GM12878 (cell line): ENCODE measurements around the gene IRF4. TPM values are rescaled to one million over a fixed set of nuclear protein-coding genes. Genes with fewer than 3 reads are reported as not detected.

Experiments
- ATAC-seq: fragments of 200-7000 bp; cut with Tn5 transposase; 3 replicates; pipeline ENCODE4 v1.9.1; 2020; ENCODE audit warnings: mild to moderate bottlenecking, moderate library complexity
- BruUV-seq: library from RNA; stranded (reverse); fragments of 400-500 nt; replicated peaks from 2 replicates; lab custom pipeline; 2021; lab: Mats Ljungman, UMichigan
- CTCF ChIA-PET: fragments of 300-600 bp; sonication (Branson Sonifier 250); formaldehyde crosslinking; extraction: SDS; loops from one replicate; lab custom pipeline; 2021; ENCODE audit warnings: inconsistent platforms; lab: Yijun Ruan, JAX
- POLR2A ChIA-PET: fragments of 350-600 bp; formaldehyde crosslinking; extraction: SDS; loops from one replicate; lab custom pipeline; 2021; ENCODE audit warnings: inconsistent platforms; lab: Charles Lee
- RAD21 ChIA-PET: fragments of 300-600 bp; sonication (Branson Sonifier 250); formaldehyde crosslinking; loops from one replicate; lab custom pipeline; 2023; ENCODE audit warnings: antibody characterized with exemption; ENCODE audit not compliant: unreplicated experiment; lab: Charles Lee
- SMC1A ChIA-PET: fragments of 300-600 bp; sonication (Branson Sonifier 250); formaldehyde crosslinking; loops from one replicate; lab custom pipeline; 2023; ENCODE audit not compliant: unreplicated experiment, uncharacterized antibody; lab: Charles Lee
- DNase-seq: peaks from one replicate; pipeline ENCODE4 v3.0.0-alpha.2; 2011; ENCODE audit warnings: low read depth, low spot score
- FAIRE-seq: peaks from 3 replicates; lab custom pipeline; 2011; peaks lifted over from hg19 to GRCh38; lab: Jason Lieb, UNC
- H2AFZ ChIP-seq: 2 replicates; pipeline ENCODE4 v1.6.0; 2011; ENCODE audit warnings: low read depth, low read length, control low read depth; ENCODE audit not compliant: control insufficient read depth
- H3K27ac ChIP-seq: 2 replicates; pipeline ENCODE4 v1.5.1; 2011; ENCODE audit warnings: control low read depth; ENCODE audit not compliant: control insufficient read depth, insufficient read depth
- H3K27me3 ChIP-seq, 2 experiments: replicated peaks in 1 of 2; 2 replicates each; pipeline versions ENCODE4 v1.6.0 to v1.6.1; 2011; ENCODE audit warnings: low read length in 1 of 2; ENCODE audit not compliant: control insufficient read depth in 2 of 2, insufficient read depth in 2 of 2
- H3K36me3 ChIP-seq, 2 experiments: 2 replicates each; pipeline ENCODE4 v1.5.1; 2011; ENCODE audit warnings: low read length in 1 of 2; ENCODE audit not compliant: control insufficient read depth in 2 of 2, insufficient read depth in 2 of 2
- H3K4me1 ChIP-seq: 2 replicates; pipeline ENCODE4 v1.6.1; 2011; ENCODE audit warnings: mild to moderate bottlenecking, low read length, moderate library complexity, mixed read lengths; ENCODE audit not compliant: control insufficient read depth, insufficient read depth
- H3K4me2 ChIP-seq: 2 replicates; pipeline ENCODE4 v1.6.0; 2011; ENCODE audit warnings: control low read depth; ENCODE audit not compliant: control insufficient read depth, insufficient read depth
- H3K4me3 ChIP-seq: fragments of 200-600 bp; sonication (generic); 2 replicates; pipeline ENCODE4 v1.5.1; 2016
- H3K79me2 ChIP-seq: 2 replicates; pipeline ENCODE4 v1.6.0; 2011; ENCODE audit warnings: low read length; ENCODE audit not compliant: control insufficient read depth, insufficient read depth
- H3K9ac ChIP-seq: 2 replicates; pipeline ENCODE4 v1.8.0; 2011; ENCODE audit warnings: low read length, control low read depth, mixed read lengths; ENCODE audit not compliant: control insufficient read depth, insufficient read depth
- H3K9me3 ChIP-seq: replicated peaks from 3 replicates; pipeline ENCODE4 v1.5.1; 2011; ENCODE audit warnings: mild to moderate bottlenecking, low read length; ENCODE audit not compliant: control insufficient read depth, insufficient read depth
- H4K20me1 ChIP-seq: 2 replicates; pipeline ENCODE4 v1.6.0; 2011; ENCODE audit not compliant: control insufficient read depth, insufficient read depth
- IKZF2 ChIP-seq, 2 experiments: fragments of 450-650 bp; IDR thresholded peaks; 2 replicates each; pipeline ENCODE4 v1.6.1; 2017; ENCODE audit warnings: mild to moderate bottlenecking in 2 of 2, moderate library complexity in 2 of 2
- MLLT1 ChIP-seq: fragments of 450-650 bp; IDR thresholded peaks from 2 replicates; pipeline ENCODE4 v1.6.1; 2016; ENCODE audit warnings: mild to moderate bottlenecking
- NFIC ChIP-seq: IDR thresholded peaks from 2 replicates; pipeline ENCODE4 v1.6.1; 2012; ENCODE audit warnings: low read depth, mild to moderate bottlenecking, inconsistent platforms, low read length, moderate library complexity
- NFXL1 ChIP-seq: fragments of 450-650 bp; IDR thresholded peaks from 2 replicates; pipeline ENCODE4 v1.6.1; 2017; ENCODE audit warnings: antibody characterized with exemption, mild to moderate bottlenecking, borderline replicate concordance
- NFYA ChIP-seq: IDR thresholded peaks from 2 replicates; pipeline ENCODE4 v1.6.1; 2011; ENCODE audit warnings: low read depth, mild to moderate bottlenecking, low read length, improper control_type of control experiment, borderline replicate concordance
- POLR2AphosphoS5 ChIP-seq: IDR thresholded peaks from 2 replicates; pipeline ENCODE4 v1.6.1; 2011; ENCODE audit warnings: mild to moderate bottlenecking, low read length, inconsistent platforms
- RUNX3 ChIP-seq: IDR thresholded peaks from 2 replicates; pipeline ENCODE4 v1.6.1; 2012; ENCODE audit warnings: low read length, inconsistent platforms
- WGBS: methylation state at CpG from one replicate; pipeline ENCODE4 v1.1.6; 2016; ENCODE audit warnings: low lambda C conversion rate; ENCODE audit not compliant: insufficient replicate concordance, insufficient coverage; ENCODE audit errors: missing lambda C conversion rate; 5-methylcytosine and 5-hydroxymethylcytosine counted together
- in situ Hi-C: fragments of 300-500 bp; cut with MboI; formaldehyde crosslinking; loops from 9 replicates; pipeline ENCODE4 v1.14.3; 2018; ENCODE audit warnings: mixed read lengths
- intact Hi-C: fragments of 100-400 bp; cut with micrococcal nuclease; formaldehyde crosslinking; loops from one replicate; pipeline ENCODE4 v1.14.2; 2022; ENCODE audit not compliant: unreplicated experiment
- polyA plus RNA-seq, 11 experiments: library from polyadenylated mRNA; depleted of rRNA in 4 of 11; unstranded in 6 of 11; stranded (reverse) in 5 of 11; fragments of >200 nt; fragmentation: Nextera tagmentation in 4 of 11; fragmentation: Illumina TruSeq in 1 of 11; extraction: Ambion mirVana in 4 of 11; extraction: Trizol in 1 of 11; gene quantifications; 1 replicate in 1 of 11; 2 replicates in 10 of 11; pipeline versions ENCODE4 v1.2.1 to v1.2.3, GENCODE V29; 2011 to 2016; ENCODE audit warnings: inconsistent platforms in 2 of 11, missing spikeins in 2 of 11, low read depth in 1 of 11
- total RNA-seq, 4 experiments: library from RNA; depleted of rRNA in 3 of 4; stranded (reverse); fragments of >200 nt in 3 of 4; fragmentation: Illumina TruSeq in 1 of 4; extraction: Trizol in 1 of 4; gene quantifications; 2 replicates each; pipeline versions ENCODE4 v1.2.1 to v1.2.3, GENCODE V29; 2013 to 2021

Gene IRF4
- total and polyA plus RNA-seq, 10 of the 15 experiments (the other 5 are each of a cell fraction or from before 2014, with no cell fraction given), result 50.0 to 495 (median 257) TPM

DNA sequence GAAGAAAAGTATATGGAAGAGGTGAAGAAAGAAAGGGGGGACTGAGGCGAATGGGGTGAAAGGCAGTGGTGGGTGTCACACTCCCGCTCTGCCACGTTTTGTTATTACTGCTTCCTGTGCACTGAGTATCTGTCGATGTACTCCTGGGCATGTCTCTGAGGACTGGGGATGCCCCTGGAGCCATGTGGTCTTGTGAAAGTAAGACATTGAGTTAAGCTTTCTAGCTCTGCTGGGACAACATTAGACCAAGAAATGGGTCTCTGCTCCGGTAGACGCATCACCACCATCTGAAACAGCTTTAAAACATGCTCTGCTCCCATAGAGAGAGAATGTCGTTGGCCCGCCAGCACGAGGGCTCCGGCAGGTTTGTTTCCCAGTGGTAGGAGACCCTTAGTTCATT lies 40.0 kb downstream of the IRF4 start (continued):
- TF ChIP-seq NFXL1 (no peak), POLR2AphosphoS5 (no peak)

- CTCF ChIA-PET, result interaction anchor here (0.6 to 1.6 kb wide), 5 partner anchors 9 to 205 kb away, joined by 3 to 6 read pairs (median 3); no protein-coding TSS in a partner anchor
- SMC1A ChIA-PET, result interaction anchor here (1.0 to 2.1 kb wide), 5 partner anchors 26 to 57 kb away, joined by 4 to 7 read pairs (median 5); no protein-coding TSS in a partner anchor
- no peak overlapping the region for H3K27ac ChIP-seq
- no peaks in the 10 kb centered on the region for H3K27me3 ChIP-seq
- DNase-seq (no peak), FAIRE-seq (no peak), ATAC-seq (no peak)
- RAD21 ChIA-PET, result interaction anchor here (1.0 to 1.4 kb wide), 3 partner anchors 14 to 41 kb away, joined by 3 to 5 read pairs (median 3); no protein-coding TSS in a partner anchor
- no peak overlapping the region for H2AFZ ChIP-seq
- peaks cover 35% of the 10 kb centered on the region for H3K4me1 ChIP-seq
- H3K4me3 ChIP-seq, result no peak overlapping the region
- WGBS, result 26% methylated on average over 6 of the region's 6 CpGs
- H4K20me1 ChIP-seq, result no peaks in the 10 kb centered on the region
- TF ChIP-seq IKZF2 (IDR thresholded peaks at IDR 0.05) (0 out of 4 replicates have a peak, but pooled peaks of 1 of the 2 experiments have one; percentile 9), RUNX3 (peak; percentile 75), MLLT1 (no peak), NFYA (no peak), NFIC (no peak), NFXL1 (no peak)
- H3K4me2 ChIP-seq, result no peak overlapping the region; the same call in 1 of the 2 replicates
- intact Hi-C loops (loop anchor here (5.0 kb wide), 1 partner anchor 40 kb away; no protein-coding TSS in a partner anchor), in situ Hi-C loops (no loop called here)
- no TSS peak for BruUV-seq
- no peaks in the 10 kb centered on the region for H3K9me3 ChIP-seq
- POLR2A ChIA-PET, result interaction anchor here (0.6 to 1.3 kb wide), 2 partner anchors 32 to 37 kb away, joined by 3 read pairs; no protein-coding TSS in a partner anchor
- H3K36me3 ChIP-seq, result no peaks in the 10 kb centered on the region
- no peaks in the 10 kb centered on the region for H3K79me2 ChIP-seq
- H3K9ac ChIP-seq, result no peak overlapping the region
These were observed 40.4 kb downstream of the IRF4 start for GRCh38 chr6:431986-432385.
